BJ (cell line): ENCODE measurements around the gene DAPK2. TPM values are rescaled to one million over a fixed set of nuclear protein-coding genes. Genes with fewer than 3 reads are reported as not detected.
"Not testable (repeated sequence)": the region's sequence is repeated elsewhere in the genome, so short reads cannot be mapped to it uniquely, and the experiment has no call there.

Experiments used
- CTCF ChIA-PET: fragments of 350-600 bp; formaldehyde crosslinking; extraction: SDS; loops from one replicate; lab custom pipeline; 2021; ENCODE audit warnings: antibody characterized with exemption, inconsistent platforms; lab: Yijun Ruan, JAX
- POLR2A ChIA-PET: fragments of 300-600 bp; sonication (Branson Sonifier 250); formaldehyde crosslinking; extraction: SDS; loops from one replicate; lab custom pipeline; 2021; ENCODE audit warnings: antibody characterized with exemption; lab: Charles Lee
- DNase-seq: peaks from one replicate; pipeline ENCODE4 v3.0.0-alpha.2; 2011; ENCODE audit warnings: low read depth
- H3K27me3 ChIP-seq: 2 replicates; pipeline ENCODE4 v1.6.0; 2011; ENCODE audit warnings: low read length; ENCODE audit not compliant: control insufficient read depth, insufficient read depth
- H3K36me3 ChIP-seq: 2 replicates; pipeline ENCODE4 v1.5.1; 2011; ENCODE audit warnings: low read length; ENCODE audit not compliant: control insufficient read depth, insufficient read depth
- H3K4me3 ChIP-seq: 2 replicates; pipeline ENCODE4 v1.5.1; 2011; ENCODE audit warnings: low read depth, mild to moderate bottlenecking, control low read depth, low read length
- CTCF ChIP-seq: IDR thresholded peaks from 2 replicates; pipeline ENCODE4 v1.5.1; 2011; ENCODE audit warnings: low read depth, mild to moderate bottlenecking, control low read depth, inconsistent platforms, low read length, moderate library complexity; ENCODE audit not compliant: insufficient read depth
- polyA plus RNA-seq: library from polyadenylated mRNA; depleted of rRNA; stranded (reverse); fragments of >200 nt; gene quantifications from 2 replicates; pipeline ENCODE4 v1.2.3, GENCODE V29; 2011

DAPK2 gene
- polyA plus RNA-seq, 1 experiment, result 12.4 TPM

GRCh38 chr15:63901912-63902670 is 144.2 kb downstream of the DAPK2 start:
- Histone ChIP-seq H3K27me3 (no peaks in the 10 kb centered on the region), H3K4me3 (no peak overlapping the region), H3K36me3 (peaks cover 1% of the 10 kb centered on the region; the same call in 1 of the 2 replicates)
- TF ChIP-seq CTCF, result no peak
- no peak for DNase-seq
- CTCF ChIA-PET, result interaction anchor here (1.5 kb wide), 1 partner anchor 150 kb away, joined by 4 read pairs; no protein-coding TSS in a partner anchor
- POLR2A ChIA-PET, result no interaction called here

GRCh38 chr15:63900306-63900705 is 146.0 kb downstream of the DAPK2 start:
- no peak overlapping the region for H3K4me3 ChIP-seq
- CTCF ChIA-PET, result interaction anchor here (1.8 kb wide), 1 partner anchor 9 kb away, joined by 4 read pairs; no protein-coding TSS in a partner anchor
- POLR2A ChIA-PET, result no interaction called here
- no peak for TF ChIP-seq CTCF
- no peaks in the 10 kb centered on the region for H3K27me3 ChIP-seq
- DNase-seq, result no peak
- no peaks in the 10 kb centered on the region for H3K36me3 ChIP-seq

GRCh38 chr15:63899606-63900005 is 146.7 kb downstream of the DAPK2 start:
- H3K27me3 ChIP-seq, POLR2A ChIA-PET, H3K4me3 ChIP-seq, H3K36me3 ChIP-seq, DNase-seq: not testable (repeated sequence)
- CTCF ChIA-PET, result interaction anchor here (1.8 kb wide), 1 partner anchor 9 kb away, joined by 4 read pairs; no protein-coding TSS in a partner anchor

GRCh38 chr15:63899193-63899592 is 147.1 kb downstream of the DAPK2 start:
- no peaks in the 10 kb centered on the region for H3K36me3 ChIP-seq
- TF ChIP-seq CTCF, result no peak
- CTCF ChIA-PET, result interaction anchor here (0.8 to 1.8 kb wide), 2 partner anchors 10 to 147 kb away, joined by 4 read pairs; partner anchors contain the start of gene DAPK2
- no peak for DNase-seq
- no peaks in the 10 kb centered on the region for H3K27me3 ChIP-seq
- H3K4me3 ChIP-seq, result no peak overlapping the region
- POLR2A ChIA-PET, result no interaction called here

- H3K4me3 ChIP-seq, result no peak overlapping the region
- no peaks in the 10 kb centered on the region for H3K36me3 ChIP-seq
- DNase-seq, result peak; percentile 47
- H3K27me3 ChIP-seq, result no peaks in the 10 kb centered on the region
- CTCF ChIA-PET, result interaction anchor here (0.6 to 1.1 kb wide), 3 partner anchors 48 to 287 kb away, joined by 3 to 5 read pairs (median 4); partner anchors contain the start of gene DAPK2
- TF ChIP-seq CTCF, result no peak
- POLR2A ChIA-PET, result interaction anchor here (0.6 kb wide), 1 partner anchor 13 kb away, joined by 4 read pairs; no protein-coding TSS in a partner anchor
These were observed 149.8 kb downstream of the DAPK2 start for GRCh38 chr15:63896336-63897115.
